HEK293 (cell line): Measurements from ENCODE around the gene ZFP36.
A peak's percentile ranks its signal among the peaks of the same experiment; 100 is the strongest.

Source experiments
- BCL11A ChIP-seq: fragments of 450-650 bp; formaldehyde crosslinking; IDR thresholded peaks from 2 replicates; pipeline ENCODE4 v1.5.1; 2016; ENCODE audit warnings: low read depth, missing biosample characterization, missing genetic modification characterization
- GFI1B ChIP-seq: fragments of 450-650 bp; formaldehyde crosslinking; IDR thresholded peaks from 2 replicates; pipeline ENCODE4 v1.5.1; 2016; ENCODE audit warnings: missing biosample characterization, missing genetic modification characterization
- GLIS1 ChIP-seq: fragments of 450-650 bp; formaldehyde crosslinking; IDR thresholded peaks from 2 replicates; pipeline ENCODE4 v1.5.1; 2016; ENCODE audit warnings: missing biosample characterization, missing genetic modification characterization
- IKZF3 ChIP-seq: fragments of 450-650 bp; IDR thresholded peaks from 2 replicates; pipeline ENCODE4 v1.5.0; 2018; ENCODE audit warnings: missing biosample characterization, mild to moderate bottlenecking, missing genetic modification characterization, moderate library complexity
- ZIC2 ChIP-seq: fragments of 450-650 bp; formaldehyde crosslinking; IDR thresholded peaks from 2 replicates; pipeline ENCODE4 v1.5.1; 2016; ENCODE audit warnings: missing biosample characterization, missing genetic modification characterization
- ZNF341 ChIP-seq: fragments of 450-650 bp; formaldehyde crosslinking; IDR thresholded peaks from 2 replicates; pipeline ENCODE4; 2016; ENCODE audit warnings: low read depth, missing biosample characterization, missing genetic modification characterization
- ZNF549 ChIP-seq: fragments of 450-650 bp; IDR thresholded peaks from 2 replicates; pipeline ENCODE4 v1.5.1; 2018; ENCODE audit warnings: missing biosample characterization, missing genetic modification characterization, mild to moderate bottlenecking, inconsistent platforms, moderate library complexity
- ZNF571 ChIP-seq: fragments of 450-650 bp; formaldehyde crosslinking; IDR thresholded peaks from 2 replicates; pipeline ENCODE4 v1.5.0; 2017; ENCODE audit warnings: missing biosample characterization, missing genetic modification characterization
- ZNF600 ChIP-seq: fragments of 450-650 bp; formaldehyde crosslinking; IDR thresholded peaks from 2 replicates; pipeline ENCODE4 v1.5.1; 2016; ENCODE audit warnings: missing biosample characterization, missing genetic modification characterization
- ZNF626 ChIP-seq: fragments of 450-650 bp; sonication (Bioruptor Pico); formaldehyde crosslinking; IDR thresholded peaks from 2 replicates; pipeline ENCODE4 v1.5.1; 2018; ENCODE audit warnings: missing biosample characterization, missing genetic modification characterization, inconsistent platforms
- ZSCAN5A ChIP-seq: fragments of 450-650 bp; formaldehyde crosslinking; IDR thresholded peaks from 2 replicates; pipeline ENCODE4 v1.5.1; 2016; ENCODE audit warnings: missing biosample characterization, missing genetic modification characterization
- TF ChIP-seq, protein P1 (sequence below): fragments of 450-650 bp; IDR thresholded peaks from 2 replicates; pipeline ENCODE4 v1.5.1; 2018; ENCODE audit warnings: missing biosample characterization, mild to moderate bottlenecking, missing genetic modification characterization
- TF ChIP-seq, protein P2 (sequence below): fragments of 450-650 bp; formaldehyde crosslinking; IDR thresholded peaks from 2 replicates; pipeline ENCODE4 v1.5.1; 2016; ENCODE audit warnings: missing biosample characterization, missing genetic modification characterization
- TF ChIP-seq, protein P3 (sequence below): fragments of 450-650 bp; formaldehyde crosslinking; IDR thresholded peaks from 2 replicates; pipeline ENCODE4 v1.5.1; 2017; ENCODE audit warnings: missing biosample characterization, missing genetic modification characterization
- TF ChIP-seq, protein P4 (sequence below): fragments of 450-650 bp; formaldehyde crosslinking; optimal IDR thresholded peaks from 2 replicates; pipeline ENCODE3; 2016; ENCODE audit warnings: missing biosample characterization, mild to moderate bottlenecking, missing genetic modification characterization

The ZFP36 gene

GRCh38 chr19:39384839-39385568, 21.6 kb upstream of the ZFP36 start (continued):
- TF ChIP-seq GFI1B (tag by site-specific recombination) (no peak), BCL11A (no peak), GLIS1 (tag by site-specific recombination) (peak; percentile 91), ZIC2 (tag by site-specific recombination) (peak; percentile 82), ZSCAN5A (no peak), IKZF3 (tag by site-specific recombination) (0 out of 2 replicates have a peak, but pooled peaks have one; percentile 38), ZNF341 (tag by site-specific recombination) (no peak), ZNF626 (tag by site-specific recombination) (no peak), ZNF571 (tag by site-specific recombination) (no peak), ZNF549 (tag by site-specific recombination) (no peak), ZNF600 (tag by site-specific recombination) (0 out of 2 replicates have a peak, but pooled peaks have one; percentile 9)
- TF ChIP-seq, protein P1, sequence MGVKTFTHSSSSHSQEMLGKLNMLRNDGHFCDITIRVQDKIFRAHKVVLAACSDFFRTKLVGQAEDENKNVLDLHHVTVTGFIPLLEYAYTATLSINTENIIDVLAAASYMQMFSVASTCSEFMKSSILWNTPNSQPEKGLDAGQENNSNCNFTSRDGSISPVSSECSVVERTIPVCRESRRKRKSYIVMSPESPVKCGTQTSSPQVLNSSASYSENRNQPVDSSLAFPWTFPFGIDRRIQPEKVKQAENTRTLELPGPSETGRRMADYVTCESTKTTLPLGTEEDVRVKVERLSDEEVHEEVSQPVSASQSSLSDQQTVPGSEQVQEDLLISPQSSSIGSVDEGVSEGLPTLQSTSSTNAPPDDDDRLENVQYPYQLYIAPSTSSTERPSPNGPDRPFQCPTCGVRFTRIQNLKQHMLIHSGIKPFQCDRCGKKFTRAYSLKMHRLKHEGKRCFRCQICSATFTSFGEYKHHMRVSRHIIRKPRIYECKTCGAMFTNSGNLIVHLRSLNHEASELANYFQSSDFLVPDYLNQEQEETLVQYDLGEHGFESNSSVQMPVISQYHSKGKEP (tag by site-specific recombination), result no peak
- TF ChIP-seq, protein P2, sequence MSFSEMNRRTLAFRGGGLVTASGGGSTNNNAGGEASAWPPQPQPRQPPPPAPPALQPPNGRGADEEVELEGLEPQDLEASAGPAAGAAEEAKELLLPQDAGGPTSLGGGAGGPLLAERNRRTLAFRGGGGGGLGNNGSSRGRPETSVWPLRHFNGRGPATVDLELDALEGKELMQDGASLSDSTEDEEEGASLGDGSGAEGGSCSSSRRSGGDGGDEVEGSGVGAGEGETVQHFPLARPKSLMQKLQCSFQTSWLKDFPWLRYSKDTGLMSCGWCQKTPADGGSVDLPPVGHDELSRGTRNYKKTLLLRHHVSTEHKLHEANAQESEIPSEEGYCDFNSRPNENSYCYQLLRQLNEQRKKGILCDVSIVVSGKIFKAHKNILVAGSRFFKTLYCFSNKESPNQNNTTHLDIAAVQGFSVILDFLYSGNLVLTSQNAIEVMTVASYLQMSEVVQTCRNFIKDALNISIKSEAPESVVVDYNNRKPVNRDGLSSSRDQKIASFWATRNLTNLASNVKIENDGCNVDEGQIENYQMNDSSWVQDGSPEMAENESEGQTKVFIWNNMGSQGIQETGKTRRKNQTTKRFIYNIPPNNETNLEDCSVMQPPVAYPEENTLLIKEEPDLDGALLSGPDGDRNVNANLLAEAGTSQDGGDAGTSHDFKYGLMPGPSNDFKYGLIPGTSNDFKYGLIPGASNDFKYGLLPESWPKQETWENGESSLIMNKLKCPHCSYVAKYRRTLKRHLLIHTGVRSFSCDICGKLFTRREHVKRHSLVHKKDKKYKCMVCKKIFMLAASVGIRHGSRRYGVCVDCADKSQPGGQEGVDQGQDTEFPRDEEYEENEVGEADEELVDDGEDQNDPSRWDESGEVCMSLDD (tag by site-specific recombination), result 0 out of 2 replicates have a peak, but pooled peaks have one; percentile 26
- TF ChIP-seq, protein P3, sequence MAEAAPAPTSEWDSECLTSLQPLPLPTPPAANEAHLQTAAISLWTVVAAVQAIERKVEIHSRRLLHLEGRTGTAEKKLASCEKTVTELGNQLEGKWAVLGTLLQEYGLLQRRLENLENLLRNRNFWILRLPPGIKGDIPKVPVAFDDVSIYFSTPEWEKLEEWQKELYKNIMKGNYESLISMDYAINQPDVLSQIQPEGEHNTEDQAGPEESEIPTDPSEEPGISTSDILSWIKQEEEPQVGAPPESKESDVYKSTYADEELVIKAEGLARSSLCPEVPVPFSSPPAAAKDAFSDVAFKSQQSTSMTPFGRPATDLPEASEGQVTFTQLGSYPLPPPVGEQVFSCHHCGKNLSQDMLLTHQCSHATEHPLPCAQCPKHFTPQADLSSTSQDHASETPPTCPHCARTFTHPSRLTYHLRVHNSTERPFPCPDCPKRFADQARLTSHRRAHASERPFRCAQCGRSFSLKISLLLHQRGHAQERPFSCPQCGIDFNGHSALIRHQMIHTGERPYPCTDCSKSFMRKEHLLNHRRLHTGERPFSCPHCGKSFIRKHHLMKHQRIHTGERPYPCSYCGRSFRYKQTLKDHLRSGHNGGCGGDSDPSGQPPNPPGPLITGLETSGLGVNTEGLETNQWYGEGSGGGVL (tag by site-specific recombination), result peak; percentile 53
- TF ChIP-seq, protein P4, sequence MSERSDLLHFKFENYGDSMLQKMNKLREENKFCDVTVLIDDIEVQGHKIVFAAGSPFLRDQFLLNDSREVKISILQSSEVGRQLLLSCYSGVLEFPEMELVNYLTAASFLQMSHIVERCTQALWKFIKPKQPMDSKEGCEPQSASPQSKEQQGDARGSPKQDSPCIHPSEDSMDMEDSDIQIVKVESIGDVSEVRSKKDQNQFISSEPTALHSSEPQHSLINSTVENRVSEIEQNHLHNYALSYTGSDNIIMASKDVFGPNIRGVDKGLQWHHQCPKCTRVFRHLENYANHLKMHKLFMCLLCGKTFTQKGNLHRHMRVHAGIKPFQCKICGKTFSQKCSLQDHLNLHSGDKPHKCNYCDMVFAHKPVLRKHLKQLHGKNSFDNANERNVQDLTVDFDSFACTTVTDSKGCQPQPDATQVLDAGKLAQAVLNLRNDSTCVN (tag by site-specific recombination), result peak; percentile 7
- TF ChIP-seq, all 188 proteins: peak for 14
